Lower lobe of right lung (tissue), 2 donors: Measurements from ENCODE around the gene CYP39A1. TPM values are rescaled to one million over a fixed set of nuclear protein-coding genes. Genes with fewer than 3 reads are reported as not detected.
A peak's percentile ranks its signal among the peaks of the same experiment; 100 is the strongest.

Experiments used
- ATAC-seq, 2 donors: fragments of 200-7000 bp; cut with Tn5 transposase; one replicate each; pipeline ENCODE4 v1.9.1; 2020 to 2022; ENCODE audit warnings: mild to moderate bottlenecking in 2 of 2, moderate library complexity in 2 of 2
- DNase-seq: peaks from one replicate; pipeline ENCODE4 v3.0.0-alpha.2; 2020
- H3K27ac ChIP-seq: fragments of 200-600 bp; one replicate; pipeline ENCODE4 v1.8.0; 2022
- H3K27me3 ChIP-seq: fragments of 200-600 bp; one replicate; pipeline ENCODE4 v1.8.0; 2022; ENCODE audit warnings: low read depth
- H3K36me3 ChIP-seq: fragments of 200-600 bp; one replicate; pipeline ENCODE4 v1.8.0; 2022; ENCODE audit warnings: mild to moderate bottlenecking
- H3K4me1 ChIP-seq: fragments of 200-600 bp; one replicate; pipeline ENCODE4 v1.8.0; 2022
- H3K4me3 ChIP-seq: fragments of 200-600 bp; one replicate; pipeline ENCODE4 v1.8.0; 2022; ENCODE audit warnings: mild to moderate bottlenecking
- H3K9me3 ChIP-seq: fragments of 200-600 bp; one replicate; pipeline ENCODE4 v1.8.0; 2022
- intact Hi-C: fragments of 100-400 bp; cut with DNase I; formaldehyde crosslinking; loops from one replicate; pipeline ENCODE4 v1.11.0; 2022
- total RNA-seq: library from RNA; stranded (reverse); fragmentation: NEBNext Ultra II Directional; extraction: Animal tissue kit (Norgen Biotek cat#: 25700); gene quantifications from one replicate; pipeline ENCODE4 v1.2.1, GENCODE V29; 2021
- TF ChIP-seq, protein P1 (sequence below): fragments of 200-600 bp; IDR thresholded peaks from one replicate; pipeline ENCODE4 v1.8.0; 2022; ENCODE audit warnings: antibody characterized with exemption, mild to moderate bottlenecking
- donor health status: DM: no; HTN: yes; CAD: no; lungs with severe emphysema.

The CYP39A1 gene
- total RNA-seq, 1 donor from 2014 or later: 5.4 TPM

DNA sequence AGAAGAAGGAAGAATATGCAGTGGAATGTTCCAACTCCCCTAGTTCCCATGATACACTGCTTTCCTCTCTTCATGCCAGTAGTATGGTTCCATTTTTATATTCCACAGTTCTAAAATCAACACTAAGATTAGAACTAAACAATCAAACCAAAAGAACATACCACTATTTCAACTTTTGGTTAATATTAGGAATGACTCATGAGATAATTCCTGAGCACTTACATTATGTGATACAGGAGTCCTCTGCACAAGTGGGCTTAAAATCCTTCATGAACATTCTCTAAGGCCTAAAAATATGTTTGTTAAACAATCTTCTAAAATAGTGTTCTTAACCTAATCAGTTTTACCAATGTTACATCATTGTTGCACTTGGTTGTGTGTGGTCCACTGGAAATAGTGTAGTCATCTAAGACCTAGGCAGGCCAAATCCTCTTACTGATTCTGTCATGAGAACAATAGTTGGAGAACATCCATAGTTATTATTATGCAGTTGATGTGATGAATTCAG lies 131.1 kb downstream of the CYP39A1 start:
- Histone ChIP-seq H3K4me3 (no peak overlapping the region), H3K27ac (no peak overlapping the region), H3K9me3 (no peaks in the 10 kb centered on the region), H3K27me3 (no peaks in the 10 kb centered on the region), H3K4me1 (peaks cover 7% of the 10 kb centered on the region), H3K36me3 (no peaks in the 10 kb centered on the region)
- intact Hi-C loops: no loop called here
- ATAC-seq: peak in 1 of 2 donors; percentile 48
- TF ChIP-seq, protein P1, sequence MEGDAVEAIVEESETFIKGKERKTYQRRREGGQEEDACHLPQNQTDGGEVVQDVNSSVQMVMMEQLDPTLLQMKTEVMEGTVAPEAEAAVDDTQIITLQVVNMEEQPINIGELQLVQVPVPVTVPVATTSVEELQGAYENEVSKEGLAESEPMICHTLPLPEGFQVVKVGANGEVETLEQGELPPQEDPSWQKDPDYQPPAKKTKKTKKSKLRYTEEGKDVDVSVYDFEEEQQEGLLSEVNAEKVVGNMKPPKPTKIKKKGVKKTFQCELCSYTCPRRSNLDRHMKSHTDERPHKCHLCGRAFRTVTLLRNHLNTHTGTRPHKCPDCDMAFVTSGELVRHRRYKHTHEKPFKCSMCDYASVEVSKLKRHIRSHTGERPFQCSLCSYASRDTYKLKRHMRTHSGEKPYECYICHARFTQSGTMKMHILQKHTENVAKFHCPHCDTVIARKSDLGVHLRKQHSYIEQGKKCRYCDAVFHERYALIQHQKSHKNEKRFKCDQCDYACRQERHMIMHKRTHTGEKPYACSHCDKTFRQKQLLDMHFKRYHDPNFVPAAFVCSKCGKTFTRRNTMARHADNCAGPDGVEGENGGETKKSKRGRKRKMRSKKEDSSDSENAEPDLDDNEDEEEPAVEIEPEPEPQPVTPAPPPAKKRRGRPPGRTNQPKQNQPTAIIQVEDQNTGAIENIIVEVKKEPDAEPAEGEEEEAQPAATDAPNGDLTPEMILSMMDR: no peak
- DNase-seq: no peak

DNA sequence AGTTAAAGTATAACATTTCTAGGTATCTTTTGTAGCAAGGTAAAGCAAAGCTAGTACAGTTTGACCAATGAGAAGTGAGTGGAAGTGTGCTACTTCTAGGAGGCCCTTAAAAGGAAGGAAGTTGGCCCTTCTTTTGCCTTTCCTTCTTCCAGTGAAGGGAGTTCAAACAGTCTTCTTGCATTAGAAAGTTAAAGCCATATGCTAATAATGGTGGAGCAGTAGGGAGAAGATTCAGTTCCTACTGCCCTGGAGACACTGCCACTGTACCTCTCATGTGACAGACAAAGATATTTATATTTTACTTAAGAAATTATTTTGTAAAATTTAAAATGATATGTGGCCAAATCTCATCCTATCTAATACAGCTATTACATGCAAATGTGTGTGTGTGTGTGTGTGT lies 135.4 kb downstream of the CYP39A1 start:
- peaks cover 7% of the 10 kb centered on the region for H3K4me1 ChIP-seq
- intact Hi-C loops: no loop called here
- H3K4me3 ChIP-seq: no peak overlapping the region
- no peaks in the 10 kb centered on the region for H3K27me3 ChIP-seq
- H3K27ac ChIP-seq: no peak overlapping the region
- no peaks in the 10 kb centered on the region for H3K9me3 ChIP-seq
- ATAC-seq: no peak
- no peaks in the 10 kb centered on the region for H3K36me3 ChIP-seq
- no peak for DNase-seq
- TF ChIP-seq, protein P1: no peak

DNA sequence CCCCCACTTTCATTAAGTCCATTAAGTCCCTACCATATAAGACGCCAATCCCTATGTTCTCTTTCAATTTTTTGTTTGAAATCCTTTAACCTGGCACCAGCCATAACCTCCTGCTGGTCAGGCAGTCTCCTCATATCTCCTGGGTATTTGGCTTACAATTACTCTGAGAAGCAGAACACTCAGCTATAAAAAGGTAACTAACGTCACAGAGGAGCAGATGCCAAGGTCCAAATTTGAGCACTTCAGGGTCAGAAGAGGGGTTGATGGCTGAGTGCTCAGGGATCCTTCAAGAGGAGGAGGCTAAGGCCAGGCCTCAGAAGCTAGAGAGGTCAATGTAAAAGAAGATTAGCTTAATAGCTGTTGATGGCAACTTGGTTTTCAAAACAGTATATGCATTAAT lies 139.1 kb downstream of the CYP39A1 start:
- TF ChIP-seq, protein P1: no peak
- no peaks in the 10 kb centered on the region for H3K9me3 ChIP-seq
- ATAC-seq (peak; percentile 19 to 61), DNase-seq (no peak)
- no peaks in the 10 kb centered on the region for H3K36me3 ChIP-seq
- H3K4me1 ChIP-seq: no peaks in the 10 kb centered on the region
- intact Hi-C loops: no loop called here
- no peak overlapping the region for H3K4me3 ChIP-seq
- H3K27ac ChIP-seq: no peak overlapping the region
- H3K27me3 ChIP-seq: no peaks in the 10 kb centered on the region

DNA sequence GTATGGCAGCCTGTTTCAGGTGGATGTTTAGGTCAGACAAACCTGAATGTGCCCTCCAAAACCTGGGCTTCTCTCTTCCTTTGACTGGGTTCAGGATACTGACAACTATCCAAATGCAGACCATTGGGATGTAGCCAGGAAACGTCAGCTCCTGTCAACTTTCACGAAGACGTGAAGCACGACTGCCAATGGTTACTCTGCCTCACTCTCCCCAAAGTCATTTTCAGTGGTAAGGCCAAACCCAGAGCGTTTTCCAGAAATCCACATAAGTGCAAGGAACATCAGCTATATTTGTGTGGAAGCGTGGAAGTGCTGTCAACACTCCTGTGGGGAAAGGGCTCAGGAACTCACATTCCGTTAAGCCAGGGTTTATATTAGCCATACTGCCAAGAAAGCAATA lies 141.3 kb downstream of the CYP39A1 start:
- no peaks in the 10 kb centered on the region for H3K36me3 ChIP-seq
- no peak overlapping the region for H3K4me3 ChIP-seq
- ATAC-seq (no peak), DNase-seq (no peak)
- TF ChIP-seq, protein P1: no peak
- no peaks in the 10 kb centered on the region for H3K4me1 ChIP-seq
- H3K27me3 ChIP-seq: no peaks in the 10 kb centered on the region
- H3K27ac ChIP-seq: no peak overlapping the region
- H3K9me3 ChIP-seq: no peaks in the 10 kb centered on the region
- intact Hi-C loops: no loop called here

DNA sequence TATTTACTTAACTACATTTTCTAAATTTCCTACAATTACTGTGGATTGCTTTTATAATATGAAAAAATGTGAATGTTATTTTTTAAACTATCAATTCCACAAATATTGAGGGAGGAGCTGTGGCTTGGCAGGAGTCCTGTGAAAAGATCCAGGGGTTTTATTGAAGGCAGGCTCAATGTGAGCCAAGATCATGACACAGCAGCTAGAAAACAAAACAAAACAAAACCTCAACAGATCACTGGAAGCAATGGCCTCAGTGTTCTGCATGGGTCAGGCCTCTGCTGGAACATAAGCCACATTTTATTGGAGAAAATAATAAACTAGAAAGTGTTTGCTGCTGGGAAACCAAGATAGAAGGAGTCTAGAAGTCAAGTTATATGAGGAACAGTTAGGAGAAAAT lies 142.0 kb downstream of the CYP39A1 start:
- H3K9me3 ChIP-seq: no peaks in the 10 kb centered on the region
- peak in 1 of 2 donors; percentile 27 for ATAC-seq
- TF ChIP-seq, protein P1: no peak
- DNase-seq: no peak
- no peak overlapping the region for H3K27ac ChIP-seq
- H3K27me3 ChIP-seq: no peaks in the 10 kb centered on the region
- H3K4me1 ChIP-seq: no peaks in the 10 kb centered on the region
- intact Hi-C loops: no loop called here
- H3K36me3 ChIP-seq: no peaks in the 10 kb centered on the region
- no peak overlapping the region for H3K4me3 ChIP-seq
